Endothelial cell of umbilical vein (primary cell): ENCODE data around the gene GPR180. TPM values are rescaled to one million over a fixed set of nuclear protein-coding genes. Genes with fewer than 3 reads are reported as not detected.

ENCODE experiments used
- BruUV-seq: library from RNA; stranded (reverse); fragments of 400-500 nt; replicated peaks from 2 replicates; lab custom pipeline; 2021; lab: Mats Ljungman, UMichigan
- CTCF ChIA-PET: fragments of 300-600, 350-600 bp; sonication (Branson Sonifier 250); formaldehyde crosslinking; loops from one replicate; lab custom pipeline; 2021; ENCODE audit warnings: antibody characterized with exemption, inconsistent platforms; lab: Charles Lee
- POLR2A ChIA-PET: fragments of 300-600, 350-600 bp; sonication (Branson Sonifier 250); formaldehyde crosslinking; loops from one replicate; lab custom pipeline; 2021; ENCODE audit warnings: antibody characterized with exemption, inconsistent platforms; lab: Charles Lee
- DNase-seq: peaks from one replicate; pipeline ENCODE4 v3.0.0-alpha.2; 2011; ENCODE audit warnings: low read depth, low spot score
- FAIRE-seq: peaks from 2 replicates; lab custom pipeline; 2011; peaks lifted over from hg19 to GRCh38; lab: Jason Lieb, UNC
- H2AFZ ChIP-seq: 2 replicates; pipeline ENCODE4 v1.6.0; 2012; ENCODE audit warnings: low read depth, low read length, control low read depth, inconsistent platforms
- H3K27ac ChIP-seq: 2 replicates; pipeline ENCODE4 v1.5.1; 2011; ENCODE audit warnings: low read depth, mild to moderate bottlenecking, control low read depth, low read length, moderate library complexity; ENCODE audit not compliant: insufficient read depth
- H3K27me3 ChIP-seq, 2 experiments: 2 replicates each; pipeline versions ENCODE4 v1.6.0 to v1.6.1; 2011; ENCODE audit warnings: low read length in 2 of 2, mixed read lengths in 1 of 2; ENCODE audit not compliant: control insufficient read depth in 2 of 2, insufficient read depth in 2 of 2
- H3K36me3 ChIP-seq, 2 experiments: 2 replicates in 1 of 2; 3 replicates in 1 of 2; pipeline ENCODE4 v1.5.1; 2011; ENCODE audit warnings: low read length in 2 of 2, mild to moderate bottlenecking in 1 of 2, moderate library complexity in 1 of 2; ENCODE audit not compliant: control insufficient read depth in 2 of 2, insufficient read depth in 2 of 2; ENCODE audit errors: extremely low read depth in 1 of 2
- H3K4me1 ChIP-seq: 3 replicates; pipeline ENCODE4 v1.5.1; 2011; ENCODE audit warnings: mild to moderate bottlenecking, low read length; ENCODE audit not compliant: control insufficient read depth, insufficient read depth; ENCODE audit errors: extremely low read depth
- H3K4me2 ChIP-seq: 2 replicates; pipeline ENCODE4 v1.6.1; 2011; ENCODE audit warnings: low read length, control low read depth, mixed read lengths; ENCODE audit not compliant: insufficient read depth
- H3K4me3 ChIP-seq, 3 experiments: fragments of 200-600 bp in 1 of 3; sonication (generic), shearing (Covaris generic) in 1 of 3; replicated peaks in 1 of 3; 2 replicates each; pipeline ENCODE4 v1.5.1; 2011 to 2016; ENCODE audit warnings: control low read depth in 3 of 3, low read length in 3 of 3, mild to moderate bottlenecking in 2 of 3, inconsistent platforms in 1 of 3, low read depth in 1 of 3, moderate library complexity in 1 of 3; ENCODE audit not compliant: insufficient read depth in 1 of 3
- H3K79me2 ChIP-seq: 2 replicates; pipeline ENCODE4 v1.6.0; 2012; ENCODE audit warnings: low read length, inconsistent platforms; ENCODE audit not compliant: control insufficient read depth, insufficient read depth
- H3K9ac ChIP-seq: replicated peaks from 2 replicates; pipeline ENCODE3; 2011; ENCODE audit warnings: low read length, control low read depth; ENCODE audit not compliant: insufficient read depth; ENCODE audit errors: extremely low read depth
- H3K9me1 ChIP-seq: replicated peaks from 3 replicates; pipeline ENCODE4 v1.6.0; 2011; ENCODE audit warnings: mild to moderate bottlenecking, low read length; ENCODE audit not compliant: control insufficient read depth, insufficient read depth; ENCODE audit errors: extremely low read depth
- H3K9me3 ChIP-seq: replicated peaks from 2 replicates; pipeline ENCODE4 v1.5.1; 2012; ENCODE audit warnings: low read length, inconsistent platforms; ENCODE audit not compliant: control insufficient read depth, insufficient read depth
- H4K20me1 ChIP-seq: replicated peaks from 2 replicates; pipeline ENCODE3; 2011; ENCODE audit warnings: mild to moderate bottlenecking, low read length; ENCODE audit not compliant: control insufficient read depth, insufficient read depth; ENCODE audit errors: extremely low read depth
- EZH2 ChIP-seq: IDR thresholded peaks from 2 replicates; pipeline ENCODE4 v1.6.1; 2012; ENCODE audit warnings: borderline replicate concordance, low read depth, mild to moderate bottlenecking, moderate library complexity, low read length, inconsistent platforms; ENCODE audit not compliant: severe bottlenecking
- FOS ChIP-seq: IDR thresholded peaks from 2 replicates; pipeline ENCODE4 v1.6.1; 2011; ENCODE audit warnings: mild to moderate bottlenecking, low read length, moderate library complexity, borderline replicate concordance; ENCODE audit not compliant: insufficient read depth
- GATA2 ChIP-seq: IDR thresholded peaks from 2 replicates; pipeline ENCODE4 v1.7.0; 2011; ENCODE audit warnings: low read depth, mild to moderate bottlenecking, moderate library complexity, mixed read lengths, low read length; ENCODE audit not compliant: insufficient read length, insufficient read depth
- JUN ChIP-seq: IDR thresholded peaks from 2 replicates; pipeline ENCODE4 v1.6.1; 2011; ENCODE audit warnings: borderline replicate concordance, low read depth; ENCODE audit not compliant: insufficient read length, insufficient read depth
- MYC ChIP-seq: IDR thresholded peaks from one replicate; pipeline ENCODE4 v1.6.1; 2011; ENCODE audit warnings: mild to moderate bottlenecking, low read depth, low read length
- POLR2A ChIP-seq: IDR thresholded peaks from 2 replicates; pipeline ENCODE4 v1.6.1; 2012; ENCODE audit warnings: low read depth, mild to moderate bottlenecking, control low read depth, low read length
- POLR2AphosphoS5 ChIP-seq: IDR thresholded peaks from 2 replicates; pipeline ENCODE4 v1.6.1; 2012; ENCODE audit warnings: low read depth, mild to moderate bottlenecking, control low read depth, low read length, moderate library complexity; ENCODE audit not compliant: insufficient read depth
- dilution Hi-C: fragments of 300-500 bp; cut with MboI; formaldehyde crosslinking; loops from one replicate; pipeline ENCODE4 v1.15.0; 2019; ENCODE audit warnings: low sequenced_read_pairs; ENCODE audit not compliant: extremely low pct_ligation_motif_present
- intact Hi-C: fragments of 100-400 bp; cut with micrococcal nuclease; formaldehyde crosslinking; loops from one replicate; pipeline ENCODE4 v1.10.0; 2022
- polyA plus RNA-seq, 4 experiments: library from polyadenylated mRNA; depleted of rRNA in 3 of 4; stranded (reverse) in 3 of 4; unstranded in 1 of 4; fragments of >200 nt; gene quantifications; 2 replicates each; pipeline versions ENCODE4 v1.2.1 to v1.2.3, GENCODE V29; 2011 to 2012; ENCODE audit warnings: missing spikeins in 1 of 4
- total RNA-seq: library from RNA; stranded (reverse); gene quantifications from 2 replicates; pipeline ENCODE4 v1.2.3, GENCODE V29; 2021
- TF ChIP-seq, protein P1 (sequence below): IDR thresholded peaks from 2 replicates; pipeline ENCODE4 v1.6.1; 2011; ENCODE audit not compliant: insufficient read depth, insufficient read length
- TF ChIP-seq, protein P2 (sequence below), 2 donors: IDR thresholded peaks; 1 replicate in 1 of 2; 2 replicates in 1 of 2; pipeline ENCODE4 v1.5.1; 2011; ENCODE audit warnings: low read length in 2 of 2, mild to moderate bottlenecking in 2 of 2, moderate library complexity in 2 of 2, control low read depth in 1 of 2, inconsistent platforms in 1 of 2, low read depth in 1 of 2; ENCODE audit not compliant: insufficient read depth in 1 of 2; ENCODE audit errors: extremely low read depth in 1 of 2

The GPR180 gene
- total and polyA plus RNA-seq, 2 donors (not counting 3 experiments of a cell fraction or from before 2014, with no cell fraction given), result 3.1 to 8.3 TPM

GRCh38 chr13:94640721-94641120 lies 39.1 kb downstream of the GPR180 start:
- BruUV-seq, result no TSS peak
- dilution Hi-C loops, result no loop called here
- POLR2A ChIA-PET, result no interaction called here
- TF ChIP-seq GATA2, result no peak
- TF ChIP-seq EZH2, result no peak
- TF ChIP-seq, protein P1, sequence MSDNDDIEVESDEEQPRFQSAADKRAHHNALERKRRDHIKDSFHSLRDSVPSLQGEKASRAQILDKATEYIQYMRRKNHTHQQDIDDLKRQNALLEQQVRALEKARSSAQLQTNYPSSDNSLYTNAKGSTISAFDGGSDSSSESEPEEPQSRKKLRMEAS, result no peak
- TF ChIP-seq, protein P2, sequence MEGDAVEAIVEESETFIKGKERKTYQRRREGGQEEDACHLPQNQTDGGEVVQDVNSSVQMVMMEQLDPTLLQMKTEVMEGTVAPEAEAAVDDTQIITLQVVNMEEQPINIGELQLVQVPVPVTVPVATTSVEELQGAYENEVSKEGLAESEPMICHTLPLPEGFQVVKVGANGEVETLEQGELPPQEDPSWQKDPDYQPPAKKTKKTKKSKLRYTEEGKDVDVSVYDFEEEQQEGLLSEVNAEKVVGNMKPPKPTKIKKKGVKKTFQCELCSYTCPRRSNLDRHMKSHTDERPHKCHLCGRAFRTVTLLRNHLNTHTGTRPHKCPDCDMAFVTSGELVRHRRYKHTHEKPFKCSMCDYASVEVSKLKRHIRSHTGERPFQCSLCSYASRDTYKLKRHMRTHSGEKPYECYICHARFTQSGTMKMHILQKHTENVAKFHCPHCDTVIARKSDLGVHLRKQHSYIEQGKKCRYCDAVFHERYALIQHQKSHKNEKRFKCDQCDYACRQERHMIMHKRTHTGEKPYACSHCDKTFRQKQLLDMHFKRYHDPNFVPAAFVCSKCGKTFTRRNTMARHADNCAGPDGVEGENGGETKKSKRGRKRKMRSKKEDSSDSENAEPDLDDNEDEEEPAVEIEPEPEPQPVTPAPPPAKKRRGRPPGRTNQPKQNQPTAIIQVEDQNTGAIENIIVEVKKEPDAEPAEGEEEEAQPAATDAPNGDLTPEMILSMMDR (IDR thresholded peaks at IDR 0.05; ENCODE audit: extremely low read depth in 1 of 2, insufficient read depth in 1 of 2, low read depth in 1 of 2, low read length in 2 of 2), result no peak
- no peak for TF ChIP-seq POLR2AphosphoS5
- TF ChIP-seq POLR2A, result no peak
- no peak for TF ChIP-seq MYC
- no peak for TF ChIP-seq JUN
- no peak for TF ChIP-seq FOS
- FAIRE-seq, result no peak
- Histone ChIP-seq H2AFZ (no peak overlapping the region), H3K79me2 (no peaks in the 10 kb centered on the region), H4K20me1 (no peaks in the 10 kb centered on the region), H3K36me3 (no peaks in the 10 kb centered on the region), H3K9me3 (no peaks in the 10 kb centered on the region), H3K4me2 (peak overlapping the region; percentile 66), H3K27me3 (no peaks in the 10 kb centered on the region), H3K4me1 (peaks cover 16% of the 10 kb centered on the region), H3K9ac (peak overlapping the region; percentile 56), H3K27ac (peak overlapping the region; percentile 63), H3K9me1 (no peaks in the 10 kb centered on the region), H3K4me3 (no peak overlapping the region)
- peak; percentile 15 for DNase-seq
- CTCF ChIA-PET, result interaction anchor here (0.9 kb wide), 1 partner anchor 16 kb away, joined by 3 read pairs; no protein-coding TSS in a partner anchor
- intact Hi-C loops, result no loop called here
